Activated naive CD8-positive, alpha-beta T cell (primary cell): ENCODE measurements around the gene OR51L1.
"Not testable (repeated sequence)": the region's sequence is repeated elsewhere in the genome, so short reads cannot be mapped to it uniquely, and the experiment has no call there.

Experiments used
- H3K27ac Mint-ChIP-seq: one replicate; pipeline ENCODE4 v1.8.0; 2021; ENCODE audit warnings: mixed read lengths
- H3K27me3 Mint-ChIP-seq: one replicate; pipeline ENCODE4 v1.8.0; 2021; ENCODE audit warnings: mixed read lengths
- H3K36me3 Mint-ChIP-seq: one replicate; pipeline ENCODE4 v1.8.0; 2021; ENCODE audit warnings: mixed read lengths
- H3K4me1 Mint-ChIP-seq: one replicate; pipeline ENCODE4 v1.8.0; 2021; ENCODE audit warnings: low read depth, mixed read lengths
- H3K4me3 Mint-ChIP-seq: one replicate; pipeline ENCODE4 v1.8.0; 2021; ENCODE audit warnings: mild to moderate bottlenecking, mixed read lengths
- H3K9me3 Mint-ChIP-seq: one replicate; pipeline ENCODE4 v1.8.0; 2021; ENCODE audit warnings: low read depth, mixed read lengths

OR51L1 gene

GRCh38 chr11:4994551-4994950, at the start of gene OR51L1:
Gene OR51L1, plus strand, starts transcription at chr11:4994851. Its CDS starts 4,132 bp downstream, at chr11:4998983.
- no peaks in the 10 kb centered on the region for H3K4me1 Mint-ChIP-seq
- H3K27me3 Mint-ChIP-seq: peaks cover 1% of the 10 kb centered on the region
- H3K27ac Mint-ChIP-seq: no peak within 1 kb of the TSS
- no peaks in the 10 kb centered on the region for H3K9me3 Mint-ChIP-seq
- H3K36me3 Mint-ChIP-seq: no peaks in the 10 kb centered on the region
- no peak within 1 kb of the TSS for H3K4me3 Mint-ChIP-seq

- Mint-ChIP-seq H3K36me3 (no peaks in the 10 kb centered on the region), H3K9me3 (no peaks in the 10 kb centered on the region), H3K27ac (no peak within 1 kb of the TSS), H3K4me1 (no peaks in the 10 kb centered on the region), H3K4me3 (no peak within 1 kb of the TSS), H3K27me3 (peaks cover 1% of the 10 kb centered on the region)
Measured at GRCh38 chr11:4947505-4947904, 47.1 kb upstream of the OR51L1 start, which contains the start of gene OR51A4. Gene OR51A4, minus strand, starts transcription at chr11:4947605. Its CDS starts 505 bp downstream, at chr11:4947100.

- H3K4me1 Mint-ChIP-seq, H3K27ac Mint-ChIP-seq, H3K27me3 Mint-ChIP-seq, H3K9me3 Mint-ChIP-seq, H3K36me3 Mint-ChIP-seq, H3K4me3 Mint-ChIP-seq: not testable (repeated sequence)
Measured at GRCh38 chr11:4955613-4956012, 39.0 kb upstream of the OR51L1 start, which contains the start of gene OR51A2. Gene OR51A2, minus strand, starts transcription at chr11:4955713. Its CDS starts 0 bp downstream, at chr11:4955713.

GRCh38 chr11:4957396-4957795, 37.3 kb upstream of the OR51L1 start:
- Mint-ChIP-seq H3K36me3 (no peaks in the 10 kb centered on the region), H3K27me3 (no peaks in the 10 kb centered on the region), H3K9me3 (no peaks in the 10 kb centered on the region), H3K4me3 (no peak overlapping the region), H3K27ac (no peak overlapping the region), H3K4me1 (no peaks in the 10 kb centered on the region)

GRCh38 chr11:4960877-4961276, 33.8 kb upstream of the OR51L1 start:
- Mint-ChIP-seq H3K9me3 (no peaks in the 10 kb centered on the region), H3K4me1 (no peaks in the 10 kb centered on the region), H3K4me3 (no peak overlapping the region), H3K27ac (no peak overlapping the region), H3K27me3 (peaks cover 1% of the 10 kb centered on the region), H3K36me3 (no peaks in the 10 kb centered on the region)

- Mint-ChIP-seq H3K36me3 (no peaks in the 10 kb centered on the region), H3K27me3 (peaks cover 1% of the 10 kb centered on the region), H3K27ac (no peak overlapping the region), H3K4me1 (no peaks in the 10 kb centered on the region), H3K4me3 (no peak overlapping the region), H3K9me3 (no peaks in the 10 kb centered on the region)
Measured at GRCh38 chr11:4962816-4963215, 31.8 kb upstream of the OR51L1 start.

GRCh38 chr11:4975436-4975835, 19.2 kb upstream of the OR51L1 start:
- Mint-ChIP-seq H3K4me3 (no peak overlapping the region), H3K4me1 (no peaks in the 10 kb centered on the region), H3K27me3 (no peaks in the 10 kb centered on the region), H3K36me3 (no peaks in the 10 kb centered on the region), H3K27ac (no peak overlapping the region), H3K9me3 (no peaks in the 10 kb centered on the region)

GRCh38 chr11:4979036-4979435, 15.6 kb upstream of the OR51L1 start:
- Mint-ChIP-seq H3K27ac (no peak overlapping the region), H3K27me3 (no peaks in the 10 kb centered on the region), H3K36me3 (no peaks in the 10 kb centered on the region), H3K4me3 (no peak overlapping the region), H3K9me3 (no peaks in the 10 kb centered on the region), H3K4me1 (no peaks in the 10 kb centered on the region)

GRCh38 chr11:4982678-4983077, 12.0 kb upstream of the OR51L1 start:
- Mint-ChIP-seq H3K36me3 (no peaks in the 10 kb centered on the region), H3K27me3 (no peaks in the 10 kb centered on the region), H3K4me3 (no peak overlapping the region), H3K27ac (no peak overlapping the region), H3K9me3 (no peaks in the 10 kb centered on the region), H3K4me1 (no peaks in the 10 kb centered on the region)

GRCh38 chr11:4983841-4984240, 10.8 kb upstream of the OR51L1 start:
- Mint-ChIP-seq H3K9me3 (no peaks in the 10 kb centered on the region), H3K4me1 (no peaks in the 10 kb centered on the region), H3K27ac (no peak overlapping the region), H3K36me3 (no peaks in the 10 kb centered on the region), H3K4me3 (no peak overlapping the region), H3K27me3 (peaks cover under 1% of the 10 kb centered on the region)

- Mint-ChIP-seq H3K27ac (no peak overlapping the region), H3K4me3 (no peak overlapping the region), H3K27me3 (peaks cover 1% of the 10 kb centered on the region), H3K4me1 (no peaks in the 10 kb centered on the region), H3K9me3 (no peaks in the 10 kb centered on the region), H3K36me3 (no peaks in the 10 kb centered on the region)
Measured at GRCh38 chr11:4991060-4991459, 3.6 kb upstream of the OR51L1 start.

- Mint-ChIP-seq H3K4me1 (no peaks in the 10 kb centered on the region), H3K27me3 (peaks cover 11% of the 10 kb centered on the region), H3K27ac (no peak overlapping the region), H3K9me3 (no peaks in the 10 kb centered on the region), H3K4me3 (no peak overlapping the region), H3K36me3 (no peaks in the 10 kb centered on the region)
Measured at GRCh38 chr11:5004424-5005274, 10.0 kb downstream of the OR51L1 start.

- Mint-ChIP-seq H3K4me3 (no peak overlapping the region), H3K4me1 (no peaks in the 10 kb centered on the region), H3K27ac (no peak overlapping the region)
Measured at GRCh38 chr11:5007561-5007960, 12.9 kb downstream of the OR51L1 start.

GRCh38 chr11:5011254-5011653, 16.6 kb downstream of the OR51L1 start:
- H3K4me3 Mint-ChIP-seq: no peak overlapping the region
- no peaks in the 10 kb centered on the region for H3K36me3 Mint-ChIP-seq
- H3K9me3 Mint-ChIP-seq: no peaks in the 10 kb centered on the region
- peaks cover 4% of the 10 kb centered on the region for H3K27me3 Mint-ChIP-seq
- H3K27ac Mint-ChIP-seq: no peak overlapping the region
- H3K4me1 Mint-ChIP-seq: no peaks in the 10 kb centered on the region

More at GRCh38 chr11:5007561-5007960, 12.9 kb downstream of the OR51L1 start:
- H3K9me3 Mint-ChIP-seq: no peaks in the 10 kb centered on the region
- H3K27me3 Mint-ChIP-seq: peaks cover 5% of the 10 kb centered on the region
- no peaks in the 10 kb centered on the region for H3K36me3 Mint-ChIP-seq

GRCh38 chr11:5013012-5013411, 18.4 kb downstream of the OR51L1 start:
- Mint-ChIP-seq H3K27me3 (peaks cover 4% of the 10 kb centered on the region), H3K9me3 (no peaks in the 10 kb centered on the region), H3K4me3 (no peak overlapping the region), H3K4me1 (no peaks in the 10 kb centered on the region), H3K36me3 (no peaks in the 10 kb centered on the region), H3K27ac (no peak overlapping the region)

- Mint-ChIP-seq H3K27me3 (peaks cover 4% of the 10 kb centered on the region), H3K36me3 (no peaks in the 10 kb centered on the region), H3K9me3 (peaks cover 14% of the 10 kb centered on the region), H3K27ac (no peak overlapping the region), H3K4me1 (no peaks in the 10 kb centered on the region), H3K4me3 (no peak overlapping the region)
Measured at GRCh38 chr11:5021996-5022395, 27.3 kb downstream of the OR51L1 start.
